Stimulated activated CD4-positive, alpha-beta T cell treated with anti-CD3 and anti-CD28 coated beads, Interleukin-15, amount 100 ng/mL, for 1 hour (primary cell): ENCODE data around the gene NAP1L4.

Source experiments
- DNase-seq, 2 donors: peaks; one replicate each; pipeline ENCODE4 v3.0.0-alpha.2; 2020; ENCODE audit warnings: low read depth in 1 of 2, low spot score in 1 of 2

The NAP1L4 gene

GRCh38 chr11:3011891-3012885 is 20.1 kb upstream of the NAP1L4 start:
- no peak for DNase-seq

- no peak for DNase-seq
Measured at GRCh38 chr11:3010521-3011275, 18.6 kb upstream of the NAP1L4 start.

- no peak for DNase-seq
Measured at GRCh38 chr11:3010004-3010403, 17.9 kb upstream of the NAP1L4 start.

- DNase-seq, result no peak
Measured at GRCh38 chr11:3009481-3009880, 17.4 kb upstream of the NAP1L4 start.

GRCh38 chr11:3008746-3009336 is 16.7 kb upstream of the NAP1L4 start:
- no peak for DNase-seq

GRCh38 chr11:3007404-3008010 is 15.4 kb upstream of the NAP1L4 start:
- DNase-seq, result no peak

GRCh38 chr11:3006505-3007260 is 14.6 kb upstream of the NAP1L4 start:
- DNase-seq, result no peak

GRCh38 chr11:3004481-3004880 is 12.4 kb upstream of the NAP1L4 start:
- DNase-seq, result no peak

GRCh38 chr11:3003396-3004231 is 11.5 kb upstream of the NAP1L4 start:
- no peak for DNase-seq

- no peak for DNase-seq
Measured at GRCh38 chr11:3002871-3003270, 10.7 kb upstream of the NAP1L4 start.

- no peak for DNase-seq
Measured at GRCh38 chr11:3002351-3002861, 10.3 kb upstream of the NAP1L4 start.

- no peak for DNase-seq
Measured at GRCh38 chr11:3001496-3001895, 9.4 kb upstream of the NAP1L4 start.

- no peak for DNase-seq
Measured at GRCh38 chr11:3000032-3000961, 8.2 kb upstream of the NAP1L4 start.

- DNase-seq, result no peak
Measured at GRCh38 chr11:2999464-2999998, 7.4 kb upstream of the NAP1L4 start.

GRCh38 chr11:2998073-2998850 is 6.1 kb upstream of the NAP1L4 start:
- DNase-seq, result no peak

GRCh38 chr11:2997406-2997805 is 5.3 kb upstream of the NAP1L4 start:
- DNase-seq, result no peak

GRCh38 chr11:2996976-2997375 is 4.8 kb upstream of the NAP1L4 start:
- no peak for DNase-seq
